GM18858 (cell line): ENCODE data around the gene TMC3.

Experiments
- ATAC-seq: cut with Tn5 transposase; IDR thresholded peaks from one replicate; pipeline ENCODE4 v1.9.1; 2021; ENCODE audit not compliant: unreplicated experiment

The TMC3 gene

DNA sequence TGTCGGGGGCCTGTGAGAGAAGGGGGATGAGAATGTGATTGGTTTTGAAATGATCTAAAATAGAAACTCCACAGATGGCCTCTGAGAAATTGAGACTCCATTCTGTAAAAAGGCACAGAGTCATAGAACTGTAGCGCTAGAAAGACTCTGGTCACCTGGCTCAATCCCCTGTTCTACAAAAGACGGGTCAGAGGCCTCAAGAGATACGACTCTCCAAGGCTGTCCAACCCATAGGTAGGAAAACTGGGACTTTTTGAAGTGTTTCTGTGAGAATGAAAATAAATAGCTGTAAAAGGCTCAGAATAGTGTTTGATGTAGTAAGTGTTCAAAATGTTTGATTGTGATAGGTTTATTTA, 11.7 kb upstream of the TMC3 start:
- ATAC-seq, result no peak

GRCh38 chr15:81384891-81385720, 11.1 kb upstream of the TMC3 start:
- no peak for ATAC-seq

DNA sequence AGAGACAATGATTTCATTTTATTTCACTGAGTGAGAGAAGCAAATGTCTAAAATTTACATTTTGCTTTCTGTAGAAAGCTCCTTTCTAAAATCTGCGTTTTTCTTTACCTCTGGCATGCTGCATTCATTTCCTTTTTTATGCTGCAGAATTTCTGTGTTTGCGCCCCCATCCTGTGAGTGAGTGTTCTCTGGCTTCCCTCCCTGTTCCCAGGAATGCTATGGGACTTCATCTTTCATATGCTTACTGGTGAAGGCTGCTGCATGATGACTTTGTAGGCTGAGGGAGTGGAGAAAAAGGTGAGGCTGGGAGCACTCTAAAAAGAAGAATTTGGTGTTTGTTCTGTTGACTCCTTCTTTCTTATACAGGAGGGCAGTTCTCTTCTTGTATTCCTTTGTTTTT, 7.7 kb upstream of the TMC3 start:
- ATAC-seq, result no peak

DNA sequence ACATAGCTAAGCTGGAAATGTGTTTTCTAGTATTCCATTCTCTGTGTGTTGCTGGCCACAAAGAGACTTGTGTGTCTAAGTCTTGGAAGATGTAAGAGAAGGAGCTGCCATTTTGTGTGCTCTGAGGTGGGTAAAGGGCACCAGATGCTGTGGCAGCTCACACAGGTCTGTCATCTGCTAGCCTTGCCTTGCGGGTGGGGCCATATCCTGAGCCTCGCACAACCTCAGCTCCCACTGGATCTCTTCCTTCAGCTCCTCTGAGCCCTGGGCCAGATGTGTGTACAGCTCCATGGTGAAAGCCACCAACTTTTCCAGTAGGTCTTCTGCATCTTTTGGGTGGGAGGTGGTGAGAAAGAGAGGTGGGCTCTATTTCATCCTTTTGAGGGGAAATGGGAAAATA, 6.7 kb upstream of the TMC3 start:
- ATAC-seq, result no peak

DNA sequence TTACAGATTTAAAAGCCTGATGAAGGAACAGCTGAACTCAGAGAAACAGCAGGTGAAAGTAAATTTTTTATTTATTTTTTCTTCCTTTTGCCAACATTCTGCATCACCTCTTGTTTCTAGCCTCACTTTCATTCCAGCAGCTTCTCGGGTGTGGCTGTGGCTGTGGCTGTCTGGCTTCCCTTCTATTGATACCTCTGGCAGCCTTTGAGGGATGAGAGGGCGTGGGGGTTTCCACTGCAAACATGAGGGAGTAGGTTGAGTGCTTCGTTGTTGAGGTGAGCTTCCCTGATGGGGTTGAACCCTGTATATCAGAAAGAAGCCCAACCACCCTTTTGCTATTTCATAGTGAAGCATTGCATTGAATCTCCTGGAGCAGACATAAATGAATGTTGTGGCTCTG, 6.2 kb upstream of the TMC3 start:
- no peak for ATAC-seq

DNA sequence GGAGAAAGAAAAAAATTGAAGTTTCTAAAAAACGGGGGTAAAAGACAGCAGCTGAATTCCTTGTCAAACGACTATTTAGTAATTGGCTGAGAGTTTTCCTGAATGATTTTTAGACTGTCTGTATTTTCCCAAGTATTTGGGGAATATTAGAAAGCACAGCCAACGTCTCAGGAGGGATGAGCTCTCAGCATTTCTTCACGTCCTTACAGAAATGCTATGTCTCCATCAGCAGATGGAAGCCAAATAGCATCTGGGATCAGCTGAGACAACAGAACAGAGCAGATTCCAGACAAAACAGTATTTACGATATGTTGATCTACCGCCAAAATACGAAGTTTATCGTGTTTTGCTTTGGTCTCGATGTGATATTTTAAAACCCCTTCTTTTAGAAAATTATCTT, 5.3 kb upstream of the TMC3 start:
- ATAC-seq, result no peak

DNA sequence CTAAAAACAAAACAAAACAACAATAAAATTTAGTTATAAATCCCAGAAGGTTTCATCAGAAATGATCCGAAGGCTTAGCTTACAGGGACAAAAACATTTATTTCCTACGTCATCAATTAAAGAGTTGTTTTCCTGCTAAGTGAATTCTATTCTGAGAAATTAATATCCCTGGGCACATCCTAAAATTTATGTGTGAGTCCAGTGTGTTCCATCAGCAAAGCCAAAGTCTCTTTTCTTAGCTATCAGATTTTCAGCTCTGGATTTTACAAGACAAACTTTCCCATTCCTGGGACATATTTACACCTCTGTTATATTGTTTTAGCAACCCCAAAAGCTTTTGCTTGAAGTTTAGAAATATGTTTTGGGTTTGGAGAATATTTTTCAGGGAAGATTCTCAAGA, 4.4 kb upstream of the TMC3 start:
- no peak for ATAC-seq

- no peak for ATAC-seq
Observed at GRCh38 chr15:81377871-81378270, 3.9 kb upstream of the TMC3 start.

DNA sequence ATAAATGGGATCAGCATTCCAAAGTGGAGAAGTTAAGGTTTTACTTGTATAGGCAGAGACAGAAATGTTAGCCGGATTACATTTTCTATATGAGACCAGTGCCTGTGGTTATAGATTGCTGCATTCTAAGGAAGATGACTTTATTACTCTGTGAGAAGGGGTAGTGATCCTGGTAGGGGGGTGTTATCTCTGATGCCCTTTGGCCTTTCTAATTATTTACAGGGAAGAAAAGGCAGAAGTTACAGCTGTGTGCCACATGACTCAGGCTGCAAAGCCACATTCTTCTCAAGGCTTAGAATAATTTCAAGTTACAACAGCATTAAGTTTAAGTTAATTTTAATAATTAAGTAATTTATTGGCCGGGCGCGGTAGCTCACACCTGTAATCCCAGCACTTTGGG, 2.2 kb upstream of the TMC3 start:
- ATAC-seq, result no peak

GRCh38 chr15:81375461-81375860, 1.4 kb upstream of the TMC3 start:
- ATAC-seq, result no peak

- no peak for ATAC-seq
Observed at GRCh38 chr15:81373176-81373575, 837 bp downstream of the TMC3 start.

DNA sequence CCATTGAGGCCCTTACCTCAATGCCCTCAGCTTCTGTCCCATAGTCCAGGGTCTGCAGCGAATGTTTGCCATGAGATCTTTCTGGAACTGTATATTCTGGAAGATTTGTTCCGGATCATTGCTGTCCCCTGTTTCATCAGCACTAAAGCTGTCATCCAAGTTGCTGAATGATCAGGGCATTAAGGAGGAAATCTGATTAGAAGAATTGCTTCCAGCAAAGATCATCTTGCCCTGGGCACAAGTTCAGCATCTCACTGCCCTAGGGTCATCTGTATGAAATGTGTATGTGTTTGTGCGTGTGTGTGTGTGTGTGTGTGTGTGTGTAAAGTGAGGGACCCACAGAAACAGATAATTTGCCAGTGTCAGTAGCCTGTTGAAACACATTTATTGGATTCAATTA, 1.4 kb downstream of the TMC3 start:
- no peak for ATAC-seq

- ATAC-seq, result no peak
Observed at GRCh38 chr15:81363718-81364500, 10.1 kb downstream of the TMC3 start.

DNA sequence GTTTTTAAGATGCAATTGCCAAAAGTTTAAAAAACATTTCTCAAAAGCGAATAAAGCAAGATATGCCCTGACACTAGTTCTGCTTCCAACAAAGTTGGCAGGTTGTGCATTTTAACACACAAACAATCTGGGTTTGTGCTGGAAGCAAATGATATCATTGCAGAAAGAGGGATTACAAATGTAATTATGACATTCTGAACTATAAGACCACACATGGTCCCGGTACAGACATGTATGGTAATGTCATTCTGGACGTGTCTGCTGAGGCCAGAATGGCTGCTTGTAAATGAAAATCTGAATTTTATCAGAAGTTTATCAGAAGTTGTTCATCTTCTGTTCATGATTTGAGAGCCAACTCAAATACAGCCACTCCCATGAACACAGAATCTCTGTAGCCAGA, 10.7 kb downstream of the TMC3 start:
- no peak for ATAC-seq

- ATAC-seq, result no peak
Observed at GRCh38 chr15:81362790-81363189, 11.2 kb downstream of the TMC3 start.

GRCh38 chr15:81361891-81362290, 12.1 kb downstream of the TMC3 start:
- no peak for ATAC-seq

- no peak for ATAC-seq
Observed at GRCh38 chr15:81360491-81360890, 13.5 kb downstream of the TMC3 start.

GRCh38 chr15:81358248-81358647, 15.8 kb downstream of the TMC3 start:
- no peak for ATAC-seq

DNA sequence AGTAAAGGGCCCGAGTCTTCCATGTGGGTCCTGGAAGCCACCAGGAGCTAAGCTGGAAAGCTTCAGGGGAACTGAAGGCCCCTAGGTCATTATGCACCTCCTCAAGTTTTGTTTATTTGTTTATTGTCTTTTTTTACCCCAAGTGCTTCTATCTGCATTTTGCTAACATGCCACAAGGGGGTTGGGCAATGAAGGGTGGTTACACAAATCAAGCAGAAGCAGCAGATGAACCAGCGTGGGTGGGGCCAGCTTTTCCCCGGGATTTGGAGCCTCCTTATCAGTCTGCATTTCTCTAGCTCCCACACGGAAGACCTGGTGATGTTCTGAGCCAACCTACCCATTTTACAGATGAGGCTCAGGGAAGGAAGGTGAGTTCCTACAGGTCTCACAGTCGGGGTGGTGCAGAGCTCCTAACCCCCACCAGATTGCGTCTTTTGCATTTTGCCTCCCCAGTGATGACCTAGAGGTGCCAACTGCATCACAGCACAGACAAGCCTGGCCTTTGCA, 16.8 kb downstream of the TMC3 start:
- no peak for ATAC-seq

- no peak for ATAC-seq
Observed at GRCh38 chr15:81356252-81356651, 17.8 kb downstream of the TMC3 start.

- ATAC-seq, result no peak
Observed at GRCh38 chr15:81351651-81352050, 22.4 kb downstream of the TMC3 start.

GRCh38 chr15:81349271-81349670, 24.7 kb downstream of the TMC3 start:
- no peak for ATAC-seq
